IPS-NIHi7 (cell line): Measurements from ENCODE around the gene LPP.
A peak's percentile ranks its signal among the peaks of the same experiment; 100 is the strongest.

ENCODE experiments used
- DNase-seq: peaks from one replicate; pipeline ENCODE4 v3.0.0; 2012; ENCODE audit warnings: mixed read lengths; ENCODE audit errors: extremely low spot score

LPP gene

GRCh38 chr3:188170461-188171459 lies 16.8 kb downstream of the LPP start:
- DNase-seq, result no peak

GRCh38 chr3:188171682-188172467 lies 17.9 kb downstream of the LPP start:
- no peak for DNase-seq

GRCh38 chr3:188174317-188175044 lies 20.5 kb downstream of the LPP start:
- DNase-seq, result no peak

- no peak for DNase-seq
These were observed 22.5 kb downstream of the LPP start for GRCh38 chr3:188176476-188176875.

GRCh38 chr3:188176884-188177283 lies 22.9 kb downstream of the LPP start:
- no peak for DNase-seq

- DNase-seq, result no peak
These were observed 23.8 kb downstream of the LPP start for GRCh38 chr3:188177721-188178120.

GRCh38 chr3:188178293-188178936 lies 24.5 kb downstream of the LPP start:
- no peak for DNase-seq

- DNase-seq, result no peak
These were observed 25.3 kb downstream of the LPP start for GRCh38 chr3:188179006-188179966.

- no peak for DNase-seq
These were observed 26.2 kb downstream of the LPP start for GRCh38 chr3:188180114-188180513.

GRCh38 chr3:188183452-188183851 lies 29.5 kb downstream of the LPP start:
- DNase-seq, result no peak

- DNase-seq, result no peak
These were observed 30.2 kb downstream of the LPP start for GRCh38 chr3:188184160-188184559.

GRCh38 chr3:188184649-188185048 lies 30.7 kb downstream of the LPP start:
- DNase-seq, result peak; percentile 28

GRCh38 chr3:188185717-188186251 lies 31.8 kb downstream of the LPP start:
- DNase-seq, result peak; percentile 26

- no peak for DNase-seq
These were observed 33.1 kb downstream of the LPP start for GRCh38 chr3:188187053-188187452.

- DNase-seq, result no peak
These were observed 35.0 kb downstream of the LPP start for GRCh38 chr3:188188911-188189310.

- DNase-seq, result no peak
These were observed 37.5 kb downstream of the LPP start for GRCh38 chr3:188191460-188191859.

- no peak for DNase-seq
These were observed 38.1 kb downstream of the LPP start for GRCh38 chr3:188192034-188192433.

GRCh38 chr3:188194332-188194731 lies 40.4 kb downstream of the LPP start:
- DNase-seq, result no peak

- no peak for DNase-seq
These were observed 42.5 kb downstream of the LPP start for GRCh38 chr3:188196232-188196990.
